Embryonic facial prominence (tissue), 1 donor: ENCODE results near the gene PRKAB1.

Experiments
- DNase-seq: peaks from one replicate; pipeline ENCODE4 v3.0.0-alpha.2; 2016; ENCODE audit errors: extremely low spot score

Gene PRKAB1

GRCh38 chr12:119712721-119713120 is 44.8 kb downstream of the PRKAB1 start:
- DNase-seq: no peak

DNA sequence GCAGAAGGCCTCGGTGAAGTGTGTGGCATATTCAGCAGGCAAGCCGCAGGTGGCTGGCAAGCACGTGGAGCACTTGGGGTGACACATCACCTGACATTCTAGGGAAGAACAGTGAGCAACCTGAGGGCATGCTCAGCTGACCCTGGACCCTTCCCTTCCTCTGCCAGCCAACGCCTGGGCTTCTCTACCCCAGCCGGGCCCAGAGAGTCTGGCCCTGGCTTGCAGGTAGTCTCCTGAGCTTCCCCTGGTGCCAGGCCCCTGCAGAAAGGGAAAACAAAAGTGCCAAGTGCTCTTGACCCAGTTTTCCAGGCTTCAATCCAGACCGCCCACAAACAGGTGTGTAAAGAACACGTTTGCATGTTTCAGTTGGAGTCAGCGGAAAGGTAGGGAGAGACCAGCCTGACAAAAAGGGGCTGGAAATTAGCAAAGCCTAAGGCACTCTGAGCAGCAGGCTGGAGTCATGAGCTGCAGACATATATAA is 45.7 kb downstream of the PRKAB1 start:
- DNase-seq: no peak

- no peak for DNase-seq
Observed at GRCh38 chr12:119714614-119715267, 46.8 kb downstream of the PRKAB1 start.

- DNase-seq: no peak
Observed at GRCh38 chr12:119715268-119715620, 47.3 kb downstream of the PRKAB1 start.

DNA sequence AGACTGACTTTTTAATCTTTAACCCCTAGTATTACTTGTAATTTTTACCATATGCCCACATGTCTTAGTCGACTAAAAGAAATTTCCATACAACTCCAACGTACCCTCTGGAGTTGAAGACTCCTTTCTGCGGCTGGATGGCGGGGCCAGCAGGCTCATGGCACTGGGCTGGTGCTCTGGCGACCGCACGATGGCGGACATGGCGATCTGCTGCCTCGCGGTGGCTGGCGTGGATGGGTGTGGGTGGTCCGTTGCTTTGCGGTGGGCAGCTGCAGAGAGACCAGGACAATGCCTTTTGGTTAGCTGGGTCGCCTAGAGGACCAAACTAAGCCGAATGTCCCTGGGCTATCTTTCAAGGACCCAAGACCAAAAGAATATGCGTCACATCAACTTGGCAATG is 50.2 kb downstream of the PRKAB1 start:
- DNase-seq: no peak

GRCh38 chr12:119720349-119720748 is 52.4 kb downstream of the PRKAB1 start:
- no peak for DNase-seq

DNA sequence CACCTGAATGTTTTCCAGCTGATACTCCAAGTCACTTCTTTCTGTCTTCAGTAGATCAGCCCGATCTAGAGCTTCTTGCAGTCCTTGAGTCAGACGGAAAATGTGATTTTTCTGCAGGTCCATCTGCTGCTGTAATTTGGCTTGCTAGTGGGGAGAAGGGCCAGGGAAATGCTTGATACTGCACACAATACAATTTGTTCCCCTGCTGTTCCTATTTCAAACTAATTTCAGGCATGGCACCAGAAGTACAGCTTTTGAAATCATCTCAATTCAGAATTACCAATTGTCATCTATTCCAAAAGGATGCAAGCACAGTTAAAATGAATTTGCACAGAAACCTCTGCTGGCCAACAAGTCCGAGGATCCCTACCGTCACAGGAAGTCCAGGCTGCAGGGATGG is 53.4 kb downstream of the PRKAB1 start:
- DNase-seq: no peak

GRCh38 chr12:119725523-119725922 is 57.6 kb downstream of the PRKAB1 start:
- no peak for DNase-seq

DNA sequence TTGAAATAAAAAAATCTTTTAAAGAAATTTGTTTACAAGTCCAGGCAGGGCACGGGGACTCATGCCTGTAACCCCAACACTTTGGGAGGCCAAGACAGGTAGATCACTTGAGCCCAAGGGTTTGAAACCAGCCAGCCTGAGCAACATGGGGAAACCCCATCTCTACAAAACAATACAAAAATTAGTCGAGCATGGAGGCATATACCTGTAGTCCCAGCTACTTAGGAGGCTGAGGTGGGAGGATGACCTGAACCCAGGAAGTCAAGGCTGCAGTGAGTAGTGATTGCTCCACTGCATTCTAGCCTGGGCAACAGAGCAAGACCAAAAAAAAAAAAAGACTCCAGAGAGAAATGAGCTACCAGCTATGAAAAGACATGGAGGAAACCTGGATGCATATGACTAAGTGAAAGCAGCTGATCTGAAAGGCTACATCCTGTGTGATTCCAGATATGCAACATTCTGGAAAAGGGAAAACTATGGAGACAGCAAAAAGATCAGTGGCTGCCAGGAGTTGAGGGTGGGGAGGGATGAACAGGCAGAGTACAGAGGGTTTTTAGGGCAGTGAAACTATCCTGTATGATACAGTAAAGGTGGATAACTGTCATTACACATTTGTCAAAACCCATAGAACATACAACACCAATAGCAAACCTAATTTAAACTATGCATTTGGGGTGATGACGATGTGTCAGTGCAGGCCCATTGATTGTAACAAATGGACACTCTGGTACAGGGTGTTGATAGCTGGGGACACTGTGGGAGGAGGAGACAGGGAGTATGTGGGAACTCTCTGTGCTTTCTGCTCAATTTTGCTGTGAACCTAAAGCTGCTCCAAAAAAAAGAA is 59.9 kb downstream of the PRKAB1 start:
- no peak for DNase-seq

GRCh38 chr12:119728444-119728745 is 60.5 kb downstream of the PRKAB1 start:
- DNase-seq: no peak

DNA sequence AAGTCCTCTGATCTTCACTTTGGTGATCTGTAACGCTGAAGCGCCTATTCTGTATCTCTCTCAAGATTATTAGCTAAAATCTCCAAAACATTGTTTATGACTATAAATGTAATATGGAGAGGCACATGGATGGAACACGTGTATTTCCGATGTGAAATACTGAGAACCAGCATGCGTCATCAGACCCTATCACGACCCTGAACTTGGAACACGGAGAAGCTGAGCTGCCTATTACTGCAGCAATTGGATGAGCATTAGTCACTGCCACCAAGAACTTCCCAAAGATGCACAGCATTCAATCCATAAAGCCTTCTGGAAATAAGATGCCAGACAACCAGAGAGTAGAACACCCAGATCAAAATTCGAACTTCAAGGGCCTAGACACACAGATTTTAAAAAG is 61.9 kb downstream of the PRKAB1 start:
- DNase-seq: no peak

DNA sequence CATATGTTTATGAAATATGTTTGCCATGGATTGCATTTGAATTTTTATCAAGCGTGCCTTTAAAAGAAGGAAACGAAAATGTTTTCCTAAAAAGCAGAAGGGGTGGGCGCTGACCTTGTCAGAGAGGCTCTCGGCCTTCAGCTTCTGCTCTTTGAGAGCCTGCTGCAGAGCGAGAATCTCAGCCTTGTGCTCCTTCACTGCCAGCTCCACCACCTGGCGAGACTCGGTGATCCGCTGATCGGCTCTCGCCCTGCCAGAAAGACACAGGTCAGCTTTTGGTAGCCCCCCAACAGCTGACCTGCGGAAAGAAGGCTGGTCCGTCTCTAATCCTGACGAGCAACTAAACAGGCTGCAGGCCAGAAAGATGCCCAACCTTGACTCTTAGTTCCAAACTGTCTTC is 62.4 kb downstream of the PRKAB1 start:
- DNase-seq: no peak
